Measurements from ENCODE around the gene DNAH10.

Gene DNAH10

DNA sequence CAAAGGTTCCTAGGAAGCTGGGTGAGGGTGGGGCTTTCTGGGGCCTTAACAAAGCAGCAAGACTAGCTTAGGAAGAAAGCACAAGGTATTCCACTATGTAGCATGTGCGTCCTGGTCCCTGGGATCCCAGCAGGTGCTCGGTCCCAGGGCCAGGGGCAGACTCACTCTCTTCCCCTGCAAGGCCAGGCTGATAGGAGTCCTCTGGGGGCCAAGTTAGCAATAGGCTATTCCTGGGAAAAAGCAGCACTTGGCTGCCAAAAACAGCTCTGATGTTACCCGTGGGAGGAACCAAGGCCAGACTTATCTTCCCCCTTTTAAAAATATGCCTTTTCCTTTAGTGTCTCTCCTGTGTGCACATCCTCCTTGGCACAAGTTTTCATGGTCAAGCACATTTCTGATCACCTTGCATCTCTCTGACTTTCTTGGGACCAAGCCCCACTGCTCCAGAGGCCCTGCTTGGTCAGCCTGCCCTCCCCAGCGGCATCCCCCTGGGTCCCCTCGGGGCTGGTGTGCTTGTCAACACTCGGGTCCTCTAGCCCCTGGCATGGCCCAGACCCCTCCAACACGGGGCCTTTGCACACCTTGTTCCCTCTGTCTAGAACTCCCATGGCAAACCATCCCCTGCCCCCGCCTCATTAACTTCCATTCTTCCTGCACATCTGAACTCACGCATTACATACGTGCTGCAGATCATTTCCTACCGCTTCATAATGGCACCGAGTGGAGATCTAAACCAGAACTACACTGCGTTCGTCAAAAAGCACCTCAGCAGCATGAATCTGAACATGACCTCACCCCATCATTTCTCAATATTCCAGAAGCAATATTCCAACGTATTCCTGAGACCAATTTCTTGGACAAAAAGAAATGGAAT, 188.6 kb downstream of the DNAH10 start:
- no peak for DNase-seq

DNA sequence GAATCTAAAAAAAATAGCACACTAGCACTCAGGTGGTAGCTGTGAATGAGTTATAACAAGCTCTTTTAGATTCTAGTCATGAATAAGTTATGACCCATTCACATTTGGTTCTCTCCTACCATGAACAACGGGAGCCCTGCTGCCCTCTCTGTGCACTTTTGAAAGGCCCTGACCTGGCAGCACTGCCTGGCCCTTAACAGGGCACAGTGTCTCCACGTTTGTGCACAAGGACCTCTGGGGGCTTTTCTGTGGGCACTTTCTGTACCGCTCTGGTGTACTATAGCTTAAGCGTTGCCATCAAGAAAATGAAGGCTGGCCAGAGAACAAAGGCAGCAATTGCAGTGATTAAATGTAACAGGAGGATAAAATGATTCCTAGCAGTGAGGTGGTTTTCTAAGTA, 189.4 kb downstream of the DNAH10 start:
- DNase-seq, result no peak

DNA sequence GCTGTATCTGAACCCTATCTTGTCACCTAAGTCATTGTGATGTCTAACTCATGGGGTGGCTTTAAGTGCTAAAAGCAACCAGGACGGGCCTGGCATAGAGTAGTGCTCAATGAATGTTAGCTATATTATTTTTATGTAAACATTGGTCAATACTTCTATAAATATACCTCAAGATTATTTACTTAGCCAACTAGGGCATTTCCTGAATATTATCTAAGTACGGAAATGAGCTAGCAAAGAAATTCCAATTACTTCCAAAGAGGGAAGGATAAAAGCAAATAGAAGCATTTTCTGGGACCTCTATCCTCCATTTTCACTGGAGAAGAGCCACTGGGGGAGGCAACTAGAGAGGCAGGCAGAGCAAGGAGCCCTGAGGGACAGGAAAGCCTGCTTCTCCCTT, 189.9 kb downstream of the DNAH10 start:
- no peak for DNase-seq

DNA sequence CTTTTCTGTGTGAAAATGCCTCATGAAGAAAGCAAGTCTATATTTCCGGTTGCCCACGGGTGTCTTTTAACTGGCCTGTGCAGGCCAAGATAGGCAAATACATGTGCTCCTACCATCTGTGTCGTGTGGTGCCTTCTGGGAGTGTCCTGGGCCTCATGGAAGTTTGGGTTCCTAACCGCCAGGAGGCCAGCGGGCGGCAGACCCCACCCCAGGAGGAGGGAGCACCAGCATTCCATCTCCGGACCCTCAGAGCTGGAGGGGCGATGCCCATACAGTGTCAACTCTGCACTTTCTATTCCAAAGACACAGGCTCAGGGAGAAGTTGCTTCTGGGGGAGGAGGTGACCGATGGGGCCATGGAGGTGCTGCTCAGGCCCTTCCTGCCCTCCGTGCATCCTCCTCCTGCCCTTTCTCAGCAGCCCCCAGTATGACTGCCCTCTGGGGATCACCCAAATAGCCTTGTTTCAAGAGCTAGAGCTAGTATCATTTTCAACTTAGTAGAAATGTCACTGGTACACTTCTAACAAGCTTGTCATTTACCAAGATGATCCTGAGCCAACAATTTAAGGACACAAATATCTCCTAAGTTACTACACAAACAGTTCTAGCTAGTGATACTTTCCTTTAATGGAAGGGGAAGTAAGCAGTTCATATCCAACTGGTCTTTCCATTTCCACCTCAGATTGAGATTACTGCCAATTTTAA, 192.7 kb downstream of the DNAH10 start:
- DNase-seq, result no peak

DNA sequence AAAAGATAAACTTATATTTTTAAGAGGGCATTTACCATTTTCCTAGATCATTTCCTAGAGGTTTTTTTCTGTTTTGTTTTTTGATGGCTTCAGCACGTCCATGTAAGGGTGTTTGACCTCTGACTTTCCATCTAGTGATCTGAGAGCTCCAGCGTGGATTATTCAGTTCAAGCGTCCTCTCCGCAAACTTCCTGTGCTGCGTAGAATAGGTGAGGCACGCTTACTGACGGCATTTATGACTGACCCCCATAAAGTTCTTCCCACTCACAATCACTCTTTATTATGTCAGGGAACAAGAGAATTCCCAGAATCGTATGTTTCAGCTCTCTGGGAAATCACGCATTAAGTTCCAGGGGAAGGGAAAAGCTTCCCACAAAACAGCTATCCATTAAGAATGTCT, 194.1 kb downstream of the DNAH10 start:
- DNase-seq, result no peak

DNA sequence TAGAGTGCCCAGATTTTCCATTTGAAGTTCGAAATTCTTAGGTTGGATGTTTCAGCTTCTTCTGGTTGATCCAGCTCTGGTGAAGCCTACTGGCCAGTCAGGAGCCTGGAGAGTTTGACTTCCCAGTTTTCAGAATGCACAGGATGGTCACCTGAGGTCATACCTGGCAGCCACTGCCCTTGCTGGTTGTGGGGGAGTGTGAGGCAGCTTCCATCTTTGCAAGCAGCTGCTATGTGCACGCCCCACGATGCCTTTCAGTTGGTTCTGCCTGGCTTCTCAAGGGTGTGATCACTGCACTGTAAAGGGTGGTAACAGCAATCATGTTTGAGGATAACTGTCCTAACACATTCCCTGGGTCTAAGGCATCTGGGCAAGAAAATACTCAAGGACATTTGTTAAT, 195.1 kb downstream of the DNAH10 start:
- DNase-seq, result no peak

DNA sequence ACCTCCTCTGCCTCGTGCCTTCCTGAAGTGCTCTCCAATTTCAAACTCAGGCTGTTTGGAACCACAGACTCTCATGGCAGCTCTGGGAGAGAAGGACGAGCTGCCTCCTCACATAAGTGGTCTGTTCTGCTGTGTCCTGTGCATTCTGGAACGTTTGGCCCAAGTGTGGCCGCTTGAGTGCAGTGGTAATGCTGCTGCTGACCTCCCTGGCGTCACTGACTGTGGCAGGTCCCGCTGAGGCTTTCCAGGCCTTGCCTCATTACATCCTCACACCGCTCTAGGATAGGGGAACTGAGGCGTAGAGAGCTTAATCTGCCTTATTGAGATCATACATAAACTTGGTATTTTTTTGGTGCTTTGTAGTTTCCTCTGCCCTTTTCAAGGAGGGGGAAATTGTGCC, 196.4 kb downstream of the DNAH10 start:
- DNase-seq, result no peak

DNA sequence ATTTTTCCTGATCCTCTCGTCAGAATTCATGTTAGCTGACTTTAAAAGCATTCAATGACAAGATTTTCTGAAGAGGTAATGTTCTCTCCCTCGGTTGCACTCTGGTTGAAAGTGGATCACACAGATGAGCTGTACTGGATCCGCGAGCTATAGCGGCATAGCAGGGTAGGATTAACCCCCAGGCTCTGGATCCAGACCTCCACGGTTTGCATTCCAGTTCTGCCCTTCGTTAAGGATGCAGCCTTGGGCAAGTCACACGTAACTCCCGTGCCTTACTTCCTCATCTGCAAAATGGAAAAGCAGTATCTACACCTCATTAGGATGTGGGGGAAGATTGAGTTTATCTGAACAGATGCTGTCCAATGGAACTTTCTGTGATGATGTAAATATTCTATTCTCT, 196.8 kb downstream of the DNAH10 start:
- DNase-seq, result no peak

DNA sequence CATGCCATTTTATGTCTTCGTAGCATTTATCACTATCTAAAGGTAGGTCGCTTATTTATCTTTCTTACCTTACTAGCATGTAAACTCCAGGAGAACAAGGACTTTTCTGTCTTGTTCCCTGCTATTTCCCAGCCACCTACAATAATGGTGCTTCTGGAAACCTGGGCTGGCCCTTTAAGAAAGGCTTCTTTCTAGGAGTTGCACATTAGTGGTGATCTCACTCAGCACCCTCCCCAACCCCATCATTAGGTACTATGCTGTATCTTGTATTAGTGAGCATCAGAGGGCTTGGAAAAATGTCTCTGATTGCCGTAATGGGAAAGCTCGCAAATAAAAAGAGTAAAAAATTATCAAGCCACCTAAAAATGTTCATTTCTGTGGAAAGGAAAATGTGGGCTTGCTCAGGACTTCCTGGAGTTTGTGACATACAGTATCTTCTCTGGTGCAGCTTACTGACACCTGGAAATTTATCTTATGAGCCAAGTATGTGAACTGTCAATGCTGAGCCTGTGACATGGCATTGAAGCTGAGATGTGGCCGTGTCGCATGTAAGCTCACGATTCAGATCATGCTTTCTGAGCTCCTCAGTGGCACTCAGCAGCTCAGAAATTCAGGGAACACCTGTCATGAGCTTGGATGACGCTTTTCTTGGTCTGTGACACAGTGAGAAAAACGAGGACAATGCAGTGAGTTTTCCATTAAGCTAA, 198.1 kb downstream of the DNAH10 start:
- no peak for DNase-seq

DNA sequence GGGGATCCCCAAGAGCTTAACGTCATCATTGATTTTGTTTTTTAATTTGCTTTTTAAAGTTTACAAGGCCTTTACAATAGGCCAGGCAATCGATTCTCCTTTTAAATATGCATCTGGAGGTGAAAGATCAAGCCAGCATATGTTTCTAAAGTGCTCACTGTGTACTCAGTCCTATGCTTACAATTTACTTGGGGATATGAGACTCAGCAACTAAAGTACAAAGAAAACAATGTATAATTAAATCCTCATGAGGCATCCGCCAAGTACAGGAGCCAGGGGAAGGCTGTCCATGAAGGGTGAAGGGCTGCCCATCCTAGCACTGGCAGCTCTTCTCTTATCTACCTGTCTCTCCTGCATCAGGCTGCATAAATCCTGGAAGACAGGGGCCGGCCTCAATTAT, 198.8 kb downstream of the DNAH10 start:
- no peak for DNase-seq

DNA sequence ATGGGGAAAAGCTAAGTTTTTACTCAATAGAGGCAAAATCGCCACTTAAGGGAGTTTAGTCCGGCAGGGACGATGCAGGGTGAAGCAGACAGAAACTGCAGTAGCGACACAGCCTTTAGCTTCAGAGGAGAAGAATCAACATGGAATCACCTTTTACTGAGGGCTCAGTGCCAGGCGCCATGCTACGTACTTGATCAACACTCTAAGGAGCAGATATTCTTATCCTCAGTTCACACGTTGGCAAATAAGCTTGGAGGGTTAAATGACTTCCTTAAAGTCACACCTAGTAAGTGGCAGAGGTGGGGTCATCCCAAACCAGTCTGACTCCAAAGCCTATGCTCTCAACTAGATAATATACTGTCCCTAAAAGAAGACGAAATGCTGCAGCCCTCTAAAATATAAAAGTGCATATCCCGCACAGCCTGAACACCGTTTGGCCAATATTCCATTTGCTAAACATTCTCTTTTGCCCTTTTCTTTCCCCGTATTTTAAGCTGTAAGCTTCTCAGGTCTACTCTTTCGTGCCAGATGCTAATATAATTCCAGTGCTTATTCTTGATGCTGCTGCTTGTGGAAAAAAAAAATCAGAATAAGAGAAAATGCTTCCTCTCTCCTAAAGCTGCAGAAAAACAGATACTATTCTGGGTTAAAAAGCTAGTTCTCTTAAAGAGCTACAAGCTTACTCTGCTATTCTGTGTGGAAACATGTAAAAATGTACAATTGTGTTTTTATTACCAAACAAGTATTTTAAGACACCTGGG, 199.7 kb downstream of the DNAH10 start:
- no peak for DNase-seq

DNA sequence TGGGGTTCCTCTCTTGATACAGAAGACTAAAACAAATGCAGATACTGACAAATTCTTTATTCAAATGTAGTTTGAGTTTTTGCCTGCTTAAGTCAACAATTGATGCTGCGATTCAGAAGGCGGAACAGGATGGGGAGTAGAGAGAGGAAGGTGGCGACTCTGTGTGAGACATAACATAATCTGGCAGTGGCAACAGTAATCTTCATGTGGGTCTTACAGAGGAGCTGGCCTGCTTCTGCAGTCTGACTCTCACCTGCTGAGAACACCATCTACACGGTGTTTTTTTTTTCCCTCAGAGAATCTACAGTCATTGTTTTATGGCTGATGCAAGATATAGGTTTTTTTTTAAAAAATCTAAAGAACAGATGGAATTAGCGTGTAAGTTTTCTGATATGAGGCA, 200.4 kb downstream of the DNAH10 start:
- no peak for DNase-seq

DNA sequence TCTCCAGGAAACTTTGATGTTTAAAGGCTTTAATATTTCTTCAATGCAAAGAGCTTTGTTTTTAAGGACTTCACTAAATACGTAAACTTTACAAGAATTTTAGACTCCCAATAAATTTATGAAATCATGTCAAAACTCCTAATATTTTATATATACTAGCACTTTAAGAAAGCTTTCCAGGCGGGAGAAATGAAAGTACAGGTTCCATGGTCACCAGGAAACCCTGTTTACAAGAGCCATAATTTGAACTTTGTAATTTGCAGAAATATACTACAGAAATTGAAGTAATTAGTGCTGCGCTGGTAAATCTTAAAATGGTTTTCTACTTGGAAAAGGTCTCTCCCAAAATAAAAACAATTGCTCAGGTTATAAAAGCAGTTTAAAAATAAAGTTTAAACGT, 201.7 kb downstream of the DNAH10 start:
- DNase-seq, result no peak

DNA sequence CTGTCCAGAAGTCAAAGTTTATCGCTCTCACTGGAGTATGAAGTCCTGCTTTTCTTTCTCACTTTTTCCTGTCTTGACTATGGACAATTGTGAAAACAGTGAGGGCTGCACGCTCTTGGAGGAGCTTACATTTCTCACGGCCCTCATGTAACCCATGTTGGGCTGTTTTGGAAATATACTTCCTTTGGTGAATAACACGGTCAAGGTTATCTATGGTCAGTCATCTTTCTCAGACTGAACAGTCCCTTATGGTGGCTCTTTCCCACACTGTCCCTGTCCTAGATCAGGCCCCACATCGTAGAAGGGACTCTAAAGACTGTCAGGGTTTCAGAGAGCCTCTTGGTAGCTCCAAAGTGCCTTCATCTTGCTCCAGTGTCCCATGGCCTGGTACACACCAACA, 203.3 kb downstream of the DNAH10 start:
- no peak for DNase-seq

DNA sequence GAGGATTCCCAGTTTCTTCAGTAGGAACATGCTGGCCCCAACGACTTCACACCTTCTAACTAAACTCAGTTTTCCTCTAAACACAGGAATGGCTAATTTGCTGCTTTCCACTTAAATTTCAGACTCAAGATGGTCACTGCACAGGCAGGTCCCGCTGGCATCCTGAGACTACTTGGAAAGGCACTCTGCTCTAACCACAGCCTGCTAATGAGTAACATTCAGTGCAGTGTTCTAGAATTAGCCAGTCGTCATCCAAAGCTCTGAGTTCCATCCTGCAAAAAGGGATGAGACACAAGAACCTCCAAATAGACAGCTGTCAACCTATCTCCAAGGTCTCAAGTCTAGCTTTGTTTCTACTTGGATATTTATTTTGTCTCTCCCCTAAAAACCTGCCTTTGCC, 204.5 kb downstream of the DNAH10 start:
- DNase-seq, result no peak

DNA sequence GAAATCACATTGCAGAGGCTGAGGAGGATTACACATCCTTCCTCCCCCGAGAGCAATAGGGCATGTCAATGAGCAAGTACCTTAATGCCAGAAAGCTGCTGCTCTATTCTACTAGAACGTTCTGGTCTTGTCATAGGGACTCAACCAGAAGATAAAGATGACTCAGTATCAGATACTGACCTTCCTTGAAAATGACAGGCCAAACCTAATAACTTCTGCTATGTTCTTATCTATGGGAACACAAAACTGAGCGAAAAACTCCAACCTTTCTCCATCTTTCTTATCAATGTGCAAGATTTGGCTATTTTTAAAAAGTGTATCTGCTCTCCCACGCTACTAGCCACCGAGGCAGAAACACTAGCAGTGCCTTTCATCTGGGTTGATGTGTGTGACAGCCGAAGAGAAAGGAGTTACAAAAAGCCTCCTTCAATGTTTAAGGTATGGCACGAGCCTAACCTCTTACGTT, 205.1 kb downstream of the DNAH10 start:
- no peak for DNase-seq

DNA sequence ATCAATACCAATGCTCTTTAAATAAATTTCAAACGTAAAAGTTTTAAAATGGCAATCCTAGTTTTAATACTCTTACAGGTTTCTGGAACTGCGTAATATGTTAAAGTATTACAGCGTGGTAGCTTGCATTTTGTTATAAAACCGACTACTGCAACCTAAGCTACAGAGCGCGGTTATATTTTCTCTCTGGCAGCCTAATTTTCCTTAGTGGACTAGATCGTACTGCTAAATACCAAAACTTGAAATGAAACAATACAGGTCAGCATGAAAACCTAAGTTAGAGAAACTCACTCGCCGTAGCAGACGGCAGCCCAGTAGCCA, 209.3 kb downstream of the DNAH10 start:
- no peak for DNase-seq

DNA sequence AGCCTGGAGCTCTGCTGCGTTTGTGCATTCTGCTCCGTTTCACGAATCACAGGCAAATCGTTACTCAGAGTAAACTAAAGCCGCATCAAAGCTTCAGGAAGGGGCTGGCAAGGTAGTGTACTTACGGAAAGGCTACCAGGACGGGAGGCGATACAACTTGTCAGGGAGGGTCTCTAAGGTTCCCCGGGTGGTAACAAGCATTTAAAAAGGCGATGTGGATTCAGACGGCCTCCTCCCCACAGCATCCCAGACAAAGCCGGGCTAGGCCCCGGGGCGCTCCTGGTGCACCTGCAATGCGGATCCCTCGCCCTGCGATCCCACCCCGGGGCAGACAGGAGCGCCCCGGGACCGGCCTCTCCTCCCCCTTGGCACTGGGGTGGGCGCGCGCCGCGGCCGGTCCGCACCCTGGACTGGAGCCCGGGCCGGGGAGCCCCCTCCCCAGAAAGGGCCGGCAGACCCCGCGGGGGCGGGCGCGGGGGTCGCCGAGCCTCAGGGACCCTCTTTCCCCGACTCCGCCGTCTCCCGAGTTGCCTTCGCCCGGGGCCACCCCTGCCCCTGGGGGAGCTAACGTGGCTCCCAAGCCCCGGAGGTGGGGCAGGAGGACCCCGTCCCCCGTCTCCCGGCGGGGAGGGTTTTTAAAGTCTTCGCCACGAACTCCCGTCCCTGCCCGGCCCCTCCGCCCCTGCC, 209.8 kb downstream of the DNAH10 start:
- DNase-seq, result peak; percentile 46 to 48

DNA sequence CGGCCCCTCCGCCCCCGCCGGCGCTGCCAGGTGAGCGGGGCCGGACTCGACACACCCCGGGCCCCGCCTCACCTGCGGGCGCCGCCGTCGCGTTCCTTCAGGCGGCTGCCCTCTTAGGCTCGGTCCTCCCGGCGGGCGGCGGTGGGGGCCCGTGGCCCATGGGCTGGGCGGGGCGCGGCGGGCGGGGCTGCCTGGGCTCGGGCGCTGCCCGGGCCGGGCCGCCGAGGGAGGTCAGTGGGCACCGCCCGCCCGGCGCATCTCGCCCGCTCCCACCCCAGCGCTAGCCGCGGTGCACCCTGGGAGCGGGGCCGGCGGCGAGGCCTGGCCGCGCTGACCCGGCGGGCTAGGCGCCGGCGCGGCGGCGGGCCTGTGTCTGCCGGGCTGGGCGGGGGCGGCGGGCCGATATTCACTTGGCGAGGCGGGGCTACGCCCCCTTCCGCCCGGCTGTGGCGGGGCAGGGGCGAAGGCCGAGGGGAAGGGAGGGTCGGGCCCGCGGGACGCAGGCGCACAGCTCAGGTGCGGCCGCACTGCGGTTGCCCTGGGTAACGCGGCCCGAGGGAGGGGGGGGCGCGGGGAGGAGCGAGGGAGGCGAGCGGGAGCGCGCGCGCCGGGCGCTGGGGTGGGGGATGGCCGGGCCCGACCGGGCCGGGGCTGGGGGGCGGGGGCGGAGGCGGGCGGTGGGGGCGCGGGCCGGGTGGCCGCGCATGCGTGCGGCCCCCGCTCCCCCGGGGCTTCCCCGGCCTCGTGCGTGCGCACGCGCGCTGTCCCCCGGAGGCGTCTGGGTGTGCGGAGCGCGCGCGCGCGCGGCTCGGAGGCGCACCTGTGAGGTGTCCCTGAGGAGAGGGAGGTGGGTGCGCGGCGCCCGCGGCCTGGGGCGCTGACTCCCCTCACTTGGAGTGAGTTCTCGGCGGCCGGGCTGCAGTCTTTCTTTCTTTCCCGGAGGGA, 210.6 kb downstream of the DNAH10 start, which contains the start of the genes CCDC92 and ZNF664:
Gene CCDC92 (minus strand): TSS at position 375 of the 945 bp plus-strand sequence. CDS start 28,526 bp downstream, outside the sequence.
Gene ZNF664 (plus strand): TSS at position 759 of the 945 bp plus-strand sequence. CDS start 38,930 bp downstream, outside the sequence.
- DNase-seq, result peak; percentile 86 to 94

DNA sequence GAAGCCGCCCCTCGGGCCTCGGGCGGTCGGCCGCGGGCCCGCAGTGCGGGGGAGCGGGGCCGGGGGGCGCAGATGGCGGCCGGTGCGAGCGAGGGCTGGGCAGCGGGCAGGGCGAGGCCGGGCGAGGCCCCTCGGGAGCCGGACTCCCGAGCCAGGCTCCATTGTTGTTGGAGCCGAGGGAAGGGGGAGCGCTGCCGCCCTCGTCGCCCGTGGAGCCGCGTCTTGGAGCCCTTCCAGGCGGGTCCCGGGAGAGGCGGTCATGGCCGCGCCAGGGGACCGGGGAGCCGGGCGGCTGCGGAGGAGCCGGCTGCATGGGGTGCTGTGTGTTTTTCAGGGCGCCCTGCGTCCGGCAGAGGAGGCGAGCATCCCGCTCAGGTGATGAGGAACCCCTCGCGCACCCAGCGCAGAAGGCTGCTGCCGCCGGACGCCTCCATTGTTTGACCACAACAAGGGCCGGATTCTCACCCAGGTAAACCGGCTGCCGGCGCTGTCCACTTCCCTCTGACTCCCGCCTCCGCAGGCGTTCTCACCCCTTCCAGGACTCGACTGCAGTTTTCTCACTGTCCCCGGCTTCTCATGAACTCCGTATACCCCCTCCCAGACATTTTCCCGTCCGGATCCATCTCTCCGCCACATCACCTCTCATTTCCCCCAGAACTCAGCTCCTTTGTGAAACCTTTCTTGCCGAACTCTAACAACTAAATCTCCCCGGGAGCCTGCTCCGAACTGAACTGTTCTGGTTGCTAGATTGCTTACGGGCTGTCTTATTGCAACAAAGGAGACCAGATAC, 211.6 kb downstream of the DNAH10 start:
- DNase-seq, result peak; percentile 12 to 31

Data from NCI-H524 (cell line).